Sigmoid colon (tissue), 4 donors: ENCODE data around the gene CHST2.

Experiments used
- CTCF ChIP-seq, 4 experiments: fragments of 450-650 bp in 3 of 4; fragments of 200-600 bp in 1 of 4; IDR thresholded peaks; one replicate each; pipeline ENCODE4 v1.5.1; 2016 to 2019; ENCODE audit warnings: antibody characterized with exemption in 4 of 4, mild to moderate bottlenecking in 3 of 4, moderate library complexity in 2 of 4
- EP300 ChIP-seq, 4 donors: sonication (generic); formaldehyde crosslinking; IDR thresholded peaks; one replicate each; pipeline ENCODE4 v1.6.1; 2017; ENCODE audit warnings: antibody characterized with exemption in 4 of 4
- POLR2A ChIP-seq, 2 donors: fragments of 450-650 bp; IDR thresholded peaks; one replicate each; pipeline ENCODE4 v1.6.1; 2016; ENCODE audit warnings: antibody characterized with exemption in 2 of 2, mild to moderate bottlenecking in 2 of 2, moderate library complexity in 2 of 2
- POLR2AphosphoS5 ChIP-seq, 4 donors: sonication (generic); formaldehyde crosslinking; IDR thresholded peaks; one replicate each; pipeline ENCODE4 v1.6.1; 2017; ENCODE audit warnings: antibody characterized with exemption in 4 of 4

GRCh38 chr3:143158014-143158988 lies 38.7 kb downstream of the CHST2 start:
- no peak for TF ChIP-seq CTCF (IDR thresholded peaks at IDR 0.05)
- no peak for TF ChIP-seq POLR2A (IDR thresholded peaks at IDR 0.05)
- TF ChIP-seq POLR2AphosphoS5 (IDR thresholded peaks at IDR 0.05): no peak
- no peak for TF ChIP-seq EP300 (IDR thresholded peaks at IDR 0.05)
